NCI-H146 treated with DMSO at 0.1 percent for 48 hours (cell line): ENCODE measurements around the gene MCEMP1.
"Not testable (repeated sequence)": the region's sequence is repeated elsewhere in the genome, so short reads cannot be mapped to it uniquely, and the experiment has no call there.

Source experiments
- DNase-seq: peaks from one replicate; lab custom pipeline; 2025; ENCODE audit not compliant: unreplicated experiment; lab: John Stamatoyannopoulos, UW

MCEMP1 gene

GRCh38 chr19:7643629-7644549, 33.0 kb upstream of the MCEMP1 start:
- DNase-seq: not testable (repeated sequence)

GRCh38 chr19:7644550-7644877, 32.4 kb upstream of the MCEMP1 start:
- DNase-seq: no peak

GRCh38 chr19:7645163-7645562, 31.7 kb upstream of the MCEMP1 start:
- no peak for DNase-seq

GRCh38 chr19:7645656-7646425, 31.0 kb upstream of the MCEMP1 start:
- no peak for DNase-seq

- DNase-seq: no peak
These were observed 30.5 kb upstream of the MCEMP1 start for GRCh38 chr19:7646426-7646700.

GRCh38 chr19:7647156-7647555, 29.7 kb upstream of the MCEMP1 start:
- no peak for DNase-seq

- no peak for DNase-seq
These were observed 28.4 kb upstream of the MCEMP1 start for GRCh38 chr19:7648265-7649014.

GRCh38 chr19:7650148-7650547, 26.7 kb upstream of the MCEMP1 start:
- DNase-seq: no peak

GRCh38 chr19:7652061-7652641, 24.7 kb upstream of the MCEMP1 start:
- DNase-seq: peak; percentile 30

GRCh38 chr19:7654401-7654800, 22.5 kb upstream of the MCEMP1 start:
- DNase-seq: no peak

- no peak for DNase-seq
These were observed 21.3 kb upstream of the MCEMP1 start for GRCh38 chr19:7655581-7655980.

GRCh38 chr19:7657131-7657751, 19.6 kb upstream of the MCEMP1 start:
- no peak for DNase-seq

GRCh38 chr19:7658219-7658686, 18.6 kb upstream of the MCEMP1 start:
- no peak for DNase-seq

- no peak for DNase-seq
These were observed 14.9 kb upstream of the MCEMP1 start for GRCh38 chr19:7661744-7662538.

- no peak for DNase-seq
These were observed 14.2 kb upstream of the MCEMP1 start for GRCh38 chr19:7662657-7663056.

- no peak for DNase-seq
These were observed 13.2 kb upstream of the MCEMP1 start for GRCh38 chr19:7663706-7664105.

GRCh38 chr19:7665076-7665475, 11.8 kb upstream of the MCEMP1 start:
- DNase-seq: no peak

GRCh38 chr19:7668842-7669241, 8.0 kb upstream of the MCEMP1 start, which contains the start of gene RETN:
TSS of gene RETN (plus strand) at chr19:7669049. CDS start at chr19:7669327, 278 bp downstream.
- no peak for DNase-seq

GRCh38 chr19:7669641-7670040, 7.2 kb upstream of the MCEMP1 start:
- no peak for DNase-seq
